Measurements from ENCODE around the gene KCNQ1. TPM values are rescaled to one million over a fixed set of nuclear protein-coding genes. Genes with fewer than 3 reads are reported as not detected.

The KCNQ1 gene
- total RNA-seq, 1 experiment from 2014 or later, result 2.3 TPM

DNA sequence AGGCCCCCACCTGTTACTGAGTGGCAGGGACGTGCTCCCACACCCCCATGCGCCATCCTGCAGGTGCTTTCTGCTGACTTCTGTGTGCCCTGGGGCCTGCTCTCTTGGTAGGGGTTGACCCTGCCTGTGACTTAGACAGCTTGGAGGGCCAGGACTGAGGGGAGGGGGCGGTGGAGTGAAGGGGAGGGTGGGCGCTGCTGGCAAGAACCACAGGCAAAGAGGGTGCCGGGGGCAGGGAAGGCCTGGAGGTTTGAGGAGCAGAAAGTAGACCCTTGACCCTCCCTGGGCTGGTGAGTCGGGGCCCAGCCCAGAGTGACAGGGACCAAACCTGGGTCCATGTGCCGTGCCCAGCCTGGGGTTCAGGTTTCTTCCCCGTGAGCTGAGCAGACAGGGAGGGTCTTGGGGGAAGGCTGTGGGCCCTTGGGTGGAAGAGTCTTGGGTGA is 17.8 kb downstream of the KCNQ1 start:
- H2AFZ ChIP-seq (ENCODE audit: low read length), result no peak overlapping the region
- no peak overlapping the region for H3K4ac ChIP-seq (ENCODE audit: low read depth, low read length)
- no peaks in the 10 kb centered on the region for H3K79me2 ChIP-seq (ENCODE audit: insufficient read depth, low read length)
- H3K4me1 ChIP-seq (ENCODE audit: insufficient read depth, low read length), result no peaks in the 10 kb centered on the region
- no peak overlapping the region for H3K4me3 Mint-ChIP-seq
- no peaks in the 10 kb centered on the region for H3K23me2 ChIP-seq (ENCODE audit: insufficient read length, low read depth, low read length, poor library complexity, severe bottlenecking)
- no peak overlapping the region for H3K56ac ChIP-seq (ENCODE audit: insufficient read length, low read depth, low read length)
- no peak overlapping the region for H2AK5ac ChIP-seq (ENCODE audit: insufficient read length, low read length)
- peaks cover 5% of the 10 kb centered on the region for H3K27me3 ChIP-seq (ENCODE audit: insufficient read depth, low read length)
- no peak overlapping the region for H3T11ph ChIP-seq (ENCODE audit: low read length)
- no peak overlapping the region for H2BK15ac ChIP-seq (ENCODE audit: low read depth, low read length)
- no peak overlapping the region for H2BK120ac ChIP-seq (ENCODE audit: low read depth, low read length, poor library complexity, severe bottlenecking)
- H3K4me2 ChIP-seq (ENCODE audit: insufficient read depth, insufficient read length, low read length), result no peak overlapping the region
- no peaks in the 10 kb centered on the region for H4K20me1 ChIP-seq (ENCODE audit: control insufficient read depth, insufficient read depth, insufficient read length)
- no peaks in the 10 kb centered on the region for H3K4me1 Mint-ChIP-seq
- no peak overlapping the region for H3K18ac ChIP-seq (ENCODE audit: insufficient read length, low read depth, low read length)
- H2BK5ac ChIP-seq (ENCODE audit: insufficient read length, low read length), result no peak overlapping the region
- peaks cover 65% of the 10 kb centered on the region for H3K27me3 Mint-ChIP-seq (ENCODE audit: low read depth)
- no peak overlapping the region for H3K27ac ChIP-seq (ENCODE audit: insufficient read length, low read depth, low read length)
- no peak overlapping the region for H4K8ac ChIP-seq (replicated peaks; ENCODE audit: insufficient read length, low read depth, low read length)
- TF ChIP-seq, protein P1, sequence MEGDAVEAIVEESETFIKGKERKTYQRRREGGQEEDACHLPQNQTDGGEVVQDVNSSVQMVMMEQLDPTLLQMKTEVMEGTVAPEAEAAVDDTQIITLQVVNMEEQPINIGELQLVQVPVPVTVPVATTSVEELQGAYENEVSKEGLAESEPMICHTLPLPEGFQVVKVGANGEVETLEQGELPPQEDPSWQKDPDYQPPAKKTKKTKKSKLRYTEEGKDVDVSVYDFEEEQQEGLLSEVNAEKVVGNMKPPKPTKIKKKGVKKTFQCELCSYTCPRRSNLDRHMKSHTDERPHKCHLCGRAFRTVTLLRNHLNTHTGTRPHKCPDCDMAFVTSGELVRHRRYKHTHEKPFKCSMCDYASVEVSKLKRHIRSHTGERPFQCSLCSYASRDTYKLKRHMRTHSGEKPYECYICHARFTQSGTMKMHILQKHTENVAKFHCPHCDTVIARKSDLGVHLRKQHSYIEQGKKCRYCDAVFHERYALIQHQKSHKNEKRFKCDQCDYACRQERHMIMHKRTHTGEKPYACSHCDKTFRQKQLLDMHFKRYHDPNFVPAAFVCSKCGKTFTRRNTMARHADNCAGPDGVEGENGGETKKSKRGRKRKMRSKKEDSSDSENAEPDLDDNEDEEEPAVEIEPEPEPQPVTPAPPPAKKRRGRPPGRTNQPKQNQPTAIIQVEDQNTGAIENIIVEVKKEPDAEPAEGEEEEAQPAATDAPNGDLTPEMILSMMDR (conservative IDR thresholded peaks at IDR 0.05), result no peak
- H3K9me3 Mint-ChIP-seq, result no peaks in the 10 kb centered on the region
- no peak overlapping the region for H4K91ac ChIP-seq (ENCODE audit: insufficient read length, low read depth, low read length)
- H2BK12ac ChIP-seq (ENCODE audit: insufficient read length, low read depth, low read length), result no peak overlapping the region
- H3K36me3 Mint-ChIP-seq (ENCODE audit: insufficient read depth in 1 of 3, low read depth in 3 of 3), result no peaks in the 10 kb centered on the region
- no peak overlapping the region for H3K9ac ChIP-seq (ENCODE audit: extremely low read depth, insufficient read length, low read length)
- no peak overlapping the region; the same call in 1 of the 2 replicates for H3K14ac ChIP-seq (ENCODE audit: insufficient read depth, low read length)
- WGBS (ENCODE audit: extremely low coverage, insufficient read length, low lambda C conversion rate), result no CpG with 5 or more reads among the region's 8 CpGs
- no peak overlapping the region for H3K23ac ChIP-seq (ENCODE audit: insufficient read length, low read depth, low read length)
- no peaks in the 10 kb centered on the region for H3K79me1 ChIP-seq (ENCODE audit: insufficient read depth, low read depth, low read length, poor library complexity, severe bottlenecking)
- H3K27ac Mint-ChIP-seq, result no peak overlapping the region
- no peaks in the 10 kb centered on the region for H3K9me3 ChIP-seq (ENCODE audit: control insufficient read depth, low read depth, low read length)
- no peak overlapping the region for H2BK20ac ChIP-seq (ENCODE audit: low read depth, low read length, poor library complexity, severe bottlenecking)
- DNase-seq, result no peak
- H4K5ac ChIP-seq (ENCODE audit: insufficient read length, low read depth, low read length), result no peak overlapping the region

Data from H9 (cell line).